HG02981 (cell line): ENCODE data around the gene TRPM5.
"Not testable (repeated sequence)": the region's sequence is repeated elsewhere in the genome, so short reads cannot be mapped to it uniquely, and the experiment has no call there.

Experiments used
- ATAC-seq: cut with Tn5 transposase; IDR thresholded peaks from one replicate; pipeline ENCODE4 v1.9.1; 2021; ENCODE audit warnings: mild to moderate bottlenecking, moderate library complexity; ENCODE audit not compliant: unreplicated experiment

TRPM5 gene, protein sequence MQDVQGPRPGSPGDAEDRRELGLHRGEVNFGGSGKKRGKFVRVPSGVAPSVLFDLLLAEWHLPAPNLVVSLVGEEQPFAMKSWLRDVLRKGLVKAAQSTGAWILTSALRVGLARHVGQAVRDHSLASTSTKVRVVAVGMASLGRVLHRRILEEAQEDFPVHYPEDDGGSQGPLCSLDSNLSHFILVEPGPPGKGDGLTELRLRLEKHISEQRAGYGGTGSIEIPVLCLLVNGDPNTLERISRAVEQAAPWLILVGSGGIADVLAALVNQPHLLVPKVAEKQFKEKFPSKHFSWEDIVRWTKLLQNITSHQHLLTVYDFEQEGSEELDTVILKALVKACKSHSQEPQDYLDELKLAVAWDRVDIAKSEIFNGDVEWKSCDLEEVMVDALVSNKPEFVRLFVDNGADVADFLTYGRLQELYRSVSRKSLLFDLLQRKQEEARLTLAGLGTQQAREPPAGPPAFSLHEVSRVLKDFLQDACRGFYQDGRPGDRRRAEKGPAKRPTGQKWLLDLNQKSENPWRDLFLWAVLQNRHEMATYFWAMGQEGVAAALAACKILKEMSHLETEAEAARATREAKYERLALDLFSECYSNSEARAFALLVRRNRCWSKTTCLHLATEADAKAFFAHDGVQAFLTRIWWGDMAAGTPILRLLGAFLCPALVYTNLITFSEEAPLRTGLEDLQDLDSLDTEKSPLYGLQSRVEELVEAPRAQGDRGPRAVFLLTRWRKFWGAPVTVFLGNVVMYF (N-terminal part only)

DNA sequence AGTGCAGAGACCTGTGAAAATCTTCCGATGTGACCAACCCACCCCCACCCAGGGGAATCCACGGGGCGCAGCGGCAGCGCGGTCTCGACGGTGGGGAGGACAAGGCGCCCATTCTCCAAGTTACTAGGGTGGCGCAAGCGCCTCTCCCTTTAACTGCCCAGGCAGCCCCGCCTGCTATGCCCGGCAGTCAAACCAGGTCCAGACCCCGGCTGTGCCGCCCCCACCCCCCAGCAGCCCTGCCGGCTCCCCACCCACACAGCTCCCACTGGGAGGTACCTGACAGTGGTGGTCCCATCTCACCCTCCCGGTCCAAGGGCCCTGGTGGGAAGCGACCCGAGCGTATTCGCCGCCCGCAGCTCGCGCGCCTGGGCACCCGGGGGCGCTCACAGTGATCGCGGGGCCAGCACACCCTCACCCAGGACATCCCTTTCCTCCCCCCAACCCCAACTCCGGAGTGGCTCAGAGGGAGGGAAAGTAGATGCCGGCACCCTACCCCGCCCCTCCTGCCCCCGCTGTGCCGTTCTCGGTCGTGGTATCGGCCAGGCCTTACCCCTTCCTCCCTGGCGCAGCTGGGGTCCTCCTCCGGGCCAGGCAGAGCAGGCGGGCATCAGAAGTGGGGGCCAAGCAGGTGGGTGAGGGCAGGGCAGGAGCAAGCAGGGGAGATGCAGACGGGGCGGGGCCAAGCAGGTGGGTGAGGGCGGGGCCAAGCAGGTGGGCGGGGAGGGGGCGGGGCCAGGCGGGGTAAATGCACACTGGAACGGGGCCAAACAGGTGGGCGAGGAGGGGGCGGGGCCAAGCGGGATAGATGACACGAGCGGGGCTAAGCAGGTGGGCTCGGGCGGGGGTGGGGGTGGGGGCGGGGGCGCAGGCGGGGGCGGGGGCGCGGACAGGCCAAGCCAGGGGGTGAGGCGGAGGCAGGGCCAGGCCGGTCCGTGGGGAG lies at the start of gene TRPM5:
TSS of gene TRPM5 (minus strand) at position 634 of the 940 bp plus-strand sequence. CDS start 21,478 bp downstream, outside the sequence.
- no peak for ATAC-seq

DNA sequence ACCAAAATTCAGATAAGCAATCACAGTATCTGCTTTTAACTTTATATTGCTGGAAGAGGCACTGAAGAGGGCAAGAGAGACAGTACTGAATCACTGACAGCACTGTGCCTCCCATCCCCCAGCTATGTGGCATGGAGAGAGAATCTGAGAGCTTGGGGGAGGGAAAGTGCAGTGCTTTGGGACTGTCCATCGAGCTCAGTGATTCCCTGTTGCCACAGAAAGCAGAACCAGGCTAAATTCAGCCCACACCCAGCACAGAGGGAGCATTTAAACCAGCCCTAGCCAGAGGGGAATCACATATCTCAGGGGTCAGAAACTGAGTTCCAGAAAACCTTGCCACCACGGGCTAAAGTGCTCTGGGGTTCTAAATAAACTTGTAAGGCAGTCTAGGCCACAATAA lies 44.8 kb upstream of the TRPM5 start:
- ATAC-seq: no peak

DNA sequence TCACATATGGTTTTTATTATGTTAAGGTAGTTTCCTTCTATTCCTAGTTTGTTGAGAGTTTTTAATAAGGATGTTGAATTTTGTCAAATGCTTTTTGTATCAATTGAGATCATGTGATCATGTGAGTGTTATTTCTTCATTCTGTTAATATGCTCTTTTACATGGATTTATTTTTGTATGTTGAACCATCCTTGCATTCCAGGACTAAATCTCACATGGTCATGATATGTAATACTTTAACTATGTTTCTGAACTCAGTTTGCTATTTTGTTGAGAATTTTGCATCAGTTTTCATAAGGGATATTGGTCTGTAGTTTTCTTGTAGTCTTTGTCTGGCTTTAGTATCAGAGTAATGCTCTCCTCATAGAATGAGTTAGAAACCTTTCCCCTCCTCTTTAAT lies 43.7 kb upstream of the TRPM5 start:
- no peak for ATAC-seq

DNA sequence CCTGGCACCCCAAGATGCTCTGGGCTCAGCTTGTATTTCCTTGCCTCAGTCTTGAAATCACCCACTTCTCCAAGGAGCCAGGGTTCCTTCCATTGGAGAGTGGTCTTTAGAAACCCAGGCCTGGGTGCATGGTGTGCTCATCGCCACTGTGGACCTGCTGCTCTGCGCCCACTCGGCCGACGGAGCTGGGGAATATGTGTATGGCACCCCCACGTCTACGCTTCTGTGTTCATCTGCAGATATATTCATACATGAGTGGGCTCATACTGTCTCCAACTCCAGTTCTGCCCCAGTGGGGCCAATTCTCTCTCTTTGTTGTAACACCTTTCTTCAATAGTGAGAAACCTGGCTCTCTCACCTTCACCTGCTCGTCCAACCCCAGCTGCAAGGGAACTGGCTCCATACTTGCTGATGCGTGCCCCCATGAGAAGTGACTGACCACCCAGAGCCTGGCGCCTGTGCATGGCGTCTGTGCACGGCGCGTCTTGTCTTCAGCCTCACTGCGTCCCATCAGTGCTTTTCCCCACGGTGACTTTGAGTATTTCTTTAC lies 40.3 kb upstream of the TRPM5 start:
- no peak for ATAC-seq

DNA sequence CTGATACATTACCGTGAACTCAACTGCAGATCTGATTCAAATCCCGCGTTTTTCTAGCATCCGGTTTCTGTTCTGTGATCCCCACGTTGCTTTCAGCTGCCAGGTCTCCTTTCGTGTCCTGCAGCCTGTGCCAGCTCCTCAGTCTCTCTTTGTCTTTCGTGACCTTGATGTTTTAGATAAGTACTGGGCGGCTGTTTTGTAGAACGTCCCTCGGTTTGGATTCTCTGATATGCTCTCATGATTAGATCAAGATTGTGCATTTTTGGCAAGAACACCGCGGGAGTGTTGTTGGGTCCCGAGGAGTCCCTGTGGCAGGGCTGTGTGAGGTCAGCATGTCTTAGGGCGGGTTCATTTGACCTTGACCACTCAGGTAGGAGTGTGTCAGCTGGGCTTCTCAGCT lies 39.1 kb upstream of the TRPM5 start:
- no peak for ATAC-seq

DNA sequence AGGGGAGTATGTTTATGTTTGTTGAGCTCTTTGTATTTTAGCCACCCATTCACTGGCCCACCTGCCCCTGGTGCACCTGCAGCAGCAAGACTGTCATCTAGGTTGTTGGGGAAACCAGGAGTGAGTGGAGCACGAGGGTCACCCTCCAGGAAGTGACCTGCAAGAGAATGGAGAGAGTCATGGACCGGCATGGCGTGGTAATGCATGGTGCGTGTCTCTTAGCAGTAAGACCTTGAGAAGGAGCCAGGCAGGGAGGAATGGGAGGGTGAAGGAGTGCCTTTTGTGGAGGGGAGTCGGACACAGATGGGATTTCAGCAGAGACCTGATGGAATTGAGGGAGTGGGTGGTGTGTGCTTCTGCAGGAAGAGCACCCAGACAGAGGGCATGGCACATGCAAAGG lies 38.4 kb upstream of the TRPM5 start:
- no peak for ATAC-seq

DNA sequence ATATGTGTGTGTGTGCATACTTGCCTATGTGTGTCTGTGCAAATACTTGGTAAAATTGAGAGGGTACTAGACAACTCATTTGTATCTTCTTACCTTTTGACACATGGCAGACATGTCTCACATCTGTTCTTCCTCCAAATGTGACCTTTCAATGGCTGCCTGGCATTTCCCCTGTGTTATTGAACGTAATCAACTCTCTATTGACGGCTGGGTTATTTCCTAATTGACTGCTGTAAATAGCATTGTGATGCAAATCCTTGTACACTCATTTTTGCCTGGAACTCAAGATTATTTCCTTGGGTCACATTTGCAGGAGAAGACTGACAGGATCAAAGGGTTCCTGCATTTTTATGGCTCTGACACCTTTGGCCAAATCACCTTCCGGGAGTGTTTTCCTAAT lies 37.9 kb upstream of the TRPM5 start:
- no peak for ATAC-seq

DNA sequence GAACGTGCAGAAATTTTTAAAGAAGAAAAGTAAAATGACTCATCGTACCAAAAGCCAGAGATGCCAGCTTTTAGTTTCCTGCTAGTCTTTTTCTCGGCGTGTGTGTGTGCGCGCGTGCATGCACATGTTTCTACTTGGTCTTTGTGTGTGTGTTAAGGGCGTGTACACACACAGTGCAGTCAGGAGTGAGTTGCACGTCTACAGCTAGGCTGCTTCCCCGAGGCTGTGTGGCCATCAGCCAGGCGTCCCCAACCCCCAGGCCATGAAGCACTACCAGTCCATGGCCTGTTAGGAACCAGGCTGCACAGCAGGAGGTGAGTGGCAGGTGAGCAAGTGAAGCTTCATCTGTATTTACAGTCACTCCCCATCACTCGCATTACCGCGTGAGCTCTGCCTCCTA lies 36.9 kb upstream of the TRPM5 start:
- no peak for ATAC-seq

DNA sequence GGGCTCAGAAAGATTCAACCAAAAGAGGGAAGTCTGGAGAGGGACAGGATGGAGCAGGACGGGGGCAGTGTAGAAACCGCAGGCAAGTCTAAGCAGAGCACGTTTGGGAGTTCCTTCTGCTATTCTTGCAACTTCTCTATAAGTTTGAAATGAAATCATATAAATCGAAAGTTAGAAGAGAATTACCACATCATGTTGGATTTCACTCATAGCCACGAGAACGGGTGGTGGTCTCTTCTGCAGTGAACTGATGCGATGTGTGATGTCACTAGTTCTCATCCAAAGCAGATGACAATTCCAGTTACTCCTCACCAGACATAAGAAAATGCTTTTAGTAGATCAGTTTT lies 36.5 kb upstream of the TRPM5 start:
- ATAC-seq: no peak

DNA sequence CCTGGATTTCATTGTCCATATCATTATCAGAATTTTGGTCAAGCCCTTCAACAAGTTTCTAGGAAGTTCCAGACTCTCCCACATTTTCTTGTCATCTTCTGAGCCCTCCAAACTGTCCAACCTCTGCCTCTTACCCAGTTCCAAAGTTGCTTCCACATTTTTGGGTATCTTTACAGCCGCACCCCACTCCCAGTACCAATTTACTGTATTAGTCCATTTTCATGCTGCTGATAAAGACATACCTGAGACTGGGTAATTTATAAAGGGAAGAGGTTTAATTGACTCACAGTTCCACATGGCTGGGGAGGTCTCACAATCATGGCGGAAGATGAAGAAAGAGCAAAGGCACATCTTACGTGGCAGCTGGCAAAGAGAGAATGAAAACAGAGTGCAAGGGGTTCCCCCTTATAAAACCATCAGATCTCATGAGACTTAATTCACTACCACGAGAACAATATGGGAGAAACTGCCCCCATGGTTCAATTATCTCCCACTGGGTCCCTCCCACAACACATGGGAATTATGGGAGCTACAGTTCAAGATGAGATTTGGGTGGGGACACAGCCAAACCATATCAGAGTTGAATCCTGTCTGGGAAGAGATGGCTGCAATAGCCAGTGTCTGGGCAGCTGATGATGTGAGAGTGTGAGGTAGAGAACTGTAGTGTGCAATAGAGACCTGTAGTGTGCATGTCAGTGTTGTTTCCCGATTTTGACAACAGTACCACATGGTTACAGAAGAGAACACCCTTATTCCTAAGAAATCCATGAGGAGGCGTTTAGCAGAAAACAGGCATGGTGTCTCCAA lies 36.0 kb upstream of the TRPM5 start:
- not testable (repeated sequence) for ATAC-seq

DNA sequence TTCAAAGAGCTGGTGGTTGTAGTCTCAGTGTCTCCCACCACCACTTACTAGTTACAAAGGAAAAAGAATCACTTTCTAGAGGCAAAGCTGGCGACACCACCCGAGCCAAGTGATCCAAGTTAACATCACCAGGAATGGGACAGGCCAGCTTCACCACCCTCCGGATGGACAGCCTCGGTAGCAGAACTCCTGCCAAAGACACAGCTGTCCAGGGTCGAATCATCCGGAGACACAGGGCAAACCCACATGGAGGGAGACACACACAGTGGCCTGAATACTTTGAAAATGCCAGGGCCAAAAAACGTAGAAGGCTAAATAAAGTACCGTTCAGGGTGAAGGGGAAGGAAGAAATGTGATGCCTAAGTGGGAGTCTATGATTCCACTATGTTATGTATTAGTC lies 33.6 kb upstream of the TRPM5 start:
- ATAC-seq: no peak

DNA sequence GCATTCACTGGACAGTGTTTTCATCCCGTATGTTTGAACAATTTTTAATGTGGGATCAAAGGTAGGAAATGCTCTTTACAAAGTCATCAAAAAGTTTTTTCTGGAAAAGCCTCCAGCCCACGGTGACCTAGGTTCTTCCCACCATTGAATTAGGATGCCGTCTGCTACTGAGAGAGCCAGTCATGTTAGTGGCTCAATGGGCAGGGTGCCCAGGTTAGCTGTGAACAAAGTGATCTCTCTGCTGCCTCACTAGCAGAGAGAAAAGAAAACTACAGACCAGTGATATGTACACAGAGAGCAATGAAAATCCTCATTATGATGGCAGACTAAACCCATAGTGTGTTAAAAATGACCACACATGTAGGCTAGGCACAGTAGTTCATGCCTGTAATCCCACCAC lies 32.9 kb upstream of the TRPM5 start:
- no peak for ATAC-seq

DNA sequence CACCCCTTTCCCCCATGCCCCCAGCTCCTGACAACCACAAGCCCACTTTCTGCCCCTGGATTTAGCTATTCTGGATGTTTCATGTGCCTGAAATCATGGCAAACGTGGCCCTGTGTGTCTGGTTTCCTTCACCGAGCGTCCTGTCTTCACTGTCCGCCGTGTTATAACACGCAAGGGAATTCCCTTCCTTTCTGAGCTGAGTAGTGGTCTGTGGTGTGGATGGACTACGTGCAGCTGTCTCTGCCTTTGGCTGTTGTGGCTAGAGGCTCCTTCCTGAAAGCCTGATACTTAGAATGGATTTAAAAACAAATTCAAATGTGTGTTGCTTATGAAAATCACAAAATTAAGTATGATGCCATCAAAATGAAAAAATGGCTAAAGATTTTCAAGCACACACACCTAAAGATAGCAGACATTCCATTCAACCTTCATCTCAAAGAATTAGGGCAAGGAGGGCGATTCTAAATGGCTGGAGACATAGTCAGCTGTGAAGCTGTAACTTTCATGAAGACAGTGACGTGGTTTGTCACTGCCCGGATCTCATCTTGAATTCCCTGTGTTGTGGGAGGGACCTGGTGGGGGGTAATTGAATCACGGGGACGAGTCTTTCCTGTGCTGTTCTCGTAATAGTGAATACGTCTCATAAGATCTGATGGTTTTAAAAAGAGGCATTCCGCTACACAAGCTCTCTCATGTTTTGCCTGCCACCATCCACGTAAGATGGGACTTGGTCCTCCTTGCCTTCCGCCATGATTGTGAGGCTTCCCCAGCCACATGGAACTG lies 31.0 kb upstream of the TRPM5 start:
- ATAC-seq: no peak

DNA sequence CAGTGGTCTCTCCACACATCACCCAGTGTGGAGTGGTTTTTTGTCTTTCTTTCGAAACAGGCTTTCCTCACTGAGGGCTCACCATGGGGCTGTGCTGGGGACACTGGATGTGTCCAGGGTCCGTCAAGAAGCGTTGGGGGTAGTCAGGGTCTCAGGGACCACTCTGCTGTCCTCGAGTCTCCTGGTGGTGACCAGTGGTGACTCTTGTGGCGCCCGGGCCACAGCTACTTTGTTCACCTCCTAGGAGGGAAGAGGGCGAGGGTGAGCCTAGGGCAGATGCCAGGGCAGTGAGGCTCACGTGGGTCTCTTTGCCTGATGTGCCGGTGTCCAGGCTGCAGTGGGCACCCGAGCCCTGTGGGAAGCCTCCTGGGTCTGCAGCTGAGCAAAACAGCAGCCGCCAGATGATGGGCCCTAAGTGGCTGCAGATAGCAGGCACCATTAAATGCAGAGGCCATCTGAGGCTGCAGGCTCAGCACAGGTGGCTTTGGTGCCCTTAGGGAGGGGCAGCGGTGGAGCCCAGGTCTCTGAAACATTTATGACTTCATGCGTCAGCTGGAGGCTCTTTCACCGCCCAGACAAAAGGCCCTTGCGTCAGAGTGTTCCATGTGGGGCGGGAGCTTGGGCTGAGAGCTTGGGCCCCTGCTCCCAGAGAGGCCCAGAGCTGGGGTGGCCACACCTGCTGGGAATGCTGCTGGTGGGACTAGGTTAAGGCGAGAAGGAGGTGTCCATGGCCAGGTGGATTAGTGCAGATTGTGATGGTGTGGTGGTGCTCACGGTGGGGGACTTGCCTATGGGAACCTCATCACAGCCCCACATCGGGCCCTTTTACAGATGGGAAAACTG lies 30.0 kb upstream of the TRPM5 start:
- ATAC-seq: no peak

DNA sequence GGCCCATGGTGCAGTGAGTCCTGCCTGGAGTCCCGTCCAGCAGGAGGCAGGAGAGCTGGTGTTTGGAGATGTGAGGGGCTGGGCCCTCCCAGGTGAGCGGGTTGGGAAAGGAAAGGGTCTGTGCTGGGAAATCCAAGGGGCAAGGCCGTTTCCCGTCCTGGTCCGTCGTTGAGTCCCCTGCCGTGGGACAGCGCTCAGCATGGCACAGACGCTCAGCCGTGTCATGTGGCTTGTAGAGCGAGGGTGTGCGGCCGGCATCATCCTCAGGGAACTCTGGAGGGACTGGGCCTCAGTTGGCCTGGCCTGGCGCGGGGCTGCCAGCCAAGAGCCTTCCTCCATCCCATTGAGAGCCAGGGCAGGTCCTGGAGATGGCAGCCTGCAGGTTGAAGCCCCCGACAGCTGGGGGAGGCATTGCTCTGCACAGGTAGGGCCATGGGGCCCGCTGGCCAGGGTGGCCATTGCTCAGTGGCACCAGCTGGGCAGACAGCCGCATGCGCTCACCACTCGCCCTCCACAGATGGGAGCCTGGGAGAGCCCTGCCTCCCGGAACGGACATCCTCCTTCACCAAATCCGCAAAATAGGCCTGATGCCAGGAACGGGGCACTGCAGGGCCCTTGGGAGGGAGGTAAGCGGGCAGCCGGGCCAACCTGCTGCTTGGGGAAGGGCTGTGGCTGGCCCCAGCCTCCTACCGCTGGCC lies 29.2 kb upstream of the TRPM5 start:
- ATAC-seq: no peak

DNA sequence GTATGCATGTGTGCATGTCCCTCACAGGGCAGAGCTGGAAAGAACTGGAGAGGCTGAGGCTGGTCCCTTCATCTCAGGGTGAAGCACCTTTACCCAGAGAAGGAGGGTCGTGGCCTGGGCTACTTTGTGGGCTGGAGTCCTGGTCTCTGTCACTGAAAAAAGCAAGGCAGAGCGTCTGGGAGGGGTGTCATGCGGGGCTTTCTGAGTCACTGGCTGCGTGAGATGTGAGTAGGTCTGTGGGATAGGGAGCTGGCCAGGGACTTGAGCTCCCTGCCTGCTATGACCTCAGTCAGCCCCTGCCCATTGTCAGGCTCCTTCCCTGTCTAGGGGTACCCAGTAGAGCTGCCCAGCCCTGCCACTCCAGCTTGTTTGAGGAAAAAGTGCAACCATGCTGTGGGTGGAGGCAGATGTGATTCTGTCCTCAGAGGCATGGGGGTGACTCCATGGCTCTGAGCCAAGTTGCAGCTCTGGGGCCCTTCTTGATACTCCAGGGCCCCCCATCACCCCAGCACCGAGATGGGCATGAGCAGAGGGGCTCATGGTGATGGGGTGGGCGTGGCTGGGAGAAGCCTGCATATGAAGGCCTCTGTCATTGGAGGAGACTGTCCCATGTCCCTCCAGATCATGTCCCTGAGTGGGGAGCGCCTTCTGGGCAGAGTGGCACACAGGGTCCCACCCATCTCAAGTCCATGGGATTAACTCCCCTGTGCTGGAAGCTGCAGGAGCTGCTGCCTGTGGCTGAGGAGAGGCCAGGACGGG lies 28.3 kb upstream of the TRPM5 start:
- no peak for ATAC-seq

DNA sequence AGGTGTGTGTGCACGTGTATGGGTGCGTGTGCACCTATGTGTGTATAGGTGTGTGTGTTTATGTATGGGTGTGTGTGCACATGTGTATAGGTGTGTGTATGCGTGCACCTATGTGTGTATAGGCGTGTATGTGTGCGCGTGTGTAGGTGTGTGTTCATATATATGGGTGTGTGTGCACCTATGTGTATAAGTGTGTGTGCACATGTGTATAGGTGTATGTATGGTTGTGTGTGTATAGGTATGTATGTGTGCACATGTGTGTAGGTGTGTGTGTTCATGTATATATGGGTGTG lies 27.4 kb upstream of the TRPM5 start:
- no peak for ATAC-seq
